KBM-7 (cell line): ENCODE data around the gene HDAC7.

Source experiments
- DNase-seq: peaks from one replicate; pipeline ENCODE4 v3.0.0-alpha.2; 2015
- in situ Hi-C: fragments of 300-500 bp; cut with MboI; formaldehyde crosslinking; loops from 2 replicates; pipeline ENCODE4 v1.14.3; 2020; ENCODE audit warnings: low sequenced_read_pairs, low pct_unique_long_range_greater_than_20kb, mixed read lengths

HDAC7 gene

GRCh38 chr12:47819896-47820630, at the start of gene HDAC7:
HDAC7 (minus strand) TSS chr12:47819903; CDS start chr12:47819785, 118 bp downstream.
- in situ Hi-C loops, result no loop called here
- DNase-seq, result peak; percentile 70

- in situ Hi-C loops, result no loop called here
- peak; percentile 57 for DNase-seq
These were observed 48.9 kb upstream of the HDAC7 start for GRCh38 chr12:47868552-47869031.

DNA sequence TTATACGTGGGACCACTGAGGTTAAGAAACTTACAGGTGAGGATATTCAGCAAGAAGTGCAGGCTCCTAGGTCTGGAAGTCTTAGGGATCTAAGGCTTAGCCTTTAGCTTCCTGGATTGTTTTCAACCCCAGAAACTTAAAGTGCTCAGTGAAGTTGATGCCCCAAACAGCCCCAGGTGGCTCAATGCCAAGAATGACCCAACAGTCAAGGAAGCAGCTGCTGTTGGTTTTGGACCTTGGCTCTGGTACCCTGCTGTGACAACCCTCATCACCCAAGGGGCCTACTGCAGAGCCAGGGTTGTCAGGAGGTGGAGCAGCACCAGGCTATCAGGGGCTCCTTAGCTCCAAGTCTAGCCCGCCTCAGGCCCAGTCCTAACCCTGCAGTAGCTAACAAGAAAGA, 48.3 kb upstream of the HDAC7 start:
- DNase-seq, result no peak
- in situ Hi-C loops, result no loop called here

DNA sequence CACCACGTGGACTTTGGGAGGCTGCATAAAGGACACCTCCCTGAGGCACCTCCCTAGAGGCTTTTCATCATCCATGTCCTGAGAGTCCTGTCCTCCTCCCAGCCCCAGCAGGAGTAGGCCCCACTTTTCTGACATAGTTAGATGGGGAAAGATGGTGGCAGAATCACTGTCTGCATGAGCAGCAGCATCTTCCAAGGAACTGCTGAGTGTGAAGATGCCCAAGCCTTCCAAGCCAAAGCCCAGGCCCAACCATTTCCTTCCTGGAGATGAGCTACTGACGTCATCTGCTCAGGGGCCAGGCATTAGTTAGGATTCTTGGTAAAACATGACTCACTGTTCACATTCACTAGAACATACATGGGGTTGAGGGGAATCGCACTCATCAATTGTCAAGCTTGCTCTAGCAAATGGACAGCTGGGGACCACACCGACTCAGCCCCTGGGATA, 47.8 kb upstream of the HDAC7 start:
- DNase-seq, result peak; percentile 47

GRCh38 chr12:47864646-47865235, 45.0 kb upstream of the HDAC7 start:
- in situ Hi-C loops, result no loop called here
- DNase-seq, result no peak

More for the DNA sequence above, 47.8 kb upstream of the HDAC7 start:
- in situ Hi-C loops, result no loop called here

- no peak for DNase-seq
- in situ Hi-C loops, result no loop called here
These were observed 44.3 kb upstream of the HDAC7 start for GRCh38 chr12:47863985-47864384.

DNA sequence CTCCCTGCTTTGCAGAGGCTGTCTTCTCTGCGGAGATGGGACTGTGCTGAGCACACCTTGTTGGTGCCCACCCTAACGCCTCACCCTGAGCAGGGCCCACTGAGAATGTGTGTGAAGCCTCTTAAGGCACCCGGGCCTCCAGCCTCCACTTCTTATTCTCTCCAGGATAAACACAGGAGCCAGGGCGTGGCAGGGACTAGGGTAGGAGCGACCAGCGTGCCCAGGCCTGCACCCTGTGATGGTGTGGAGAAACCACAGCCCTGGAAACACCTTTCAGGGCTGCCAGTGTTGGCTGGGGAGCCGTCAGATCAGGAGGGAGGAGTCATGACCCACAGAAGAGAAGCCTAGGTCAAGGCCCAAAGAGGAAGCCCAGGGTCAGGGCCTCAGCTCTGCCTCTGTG, 43.8 kb upstream of the HDAC7 start:
- no peak for DNase-seq
- in situ Hi-C loops, result no loop called here

DNA sequence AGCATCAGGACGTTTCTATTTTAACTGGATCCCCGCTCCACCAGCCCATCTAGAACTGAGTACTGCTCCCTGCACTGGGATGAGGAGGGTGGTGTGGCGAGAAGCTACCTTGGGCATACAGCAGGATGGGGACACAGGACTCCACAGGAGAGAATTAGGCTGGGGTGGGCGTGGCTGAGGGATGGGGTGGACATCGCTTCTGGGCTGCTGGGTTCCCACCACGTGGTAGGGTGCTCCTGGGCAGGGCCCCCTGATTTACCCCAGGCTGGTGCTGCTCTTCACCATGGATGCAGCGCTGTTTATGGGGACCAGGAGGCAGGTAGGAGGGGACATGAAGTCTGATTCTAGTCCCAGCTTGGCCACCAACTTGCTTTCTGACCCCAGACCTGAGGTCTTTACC, 43.2 kb upstream of the HDAC7 start:
- in situ Hi-C loops, result no loop called here
- no peak for DNase-seq

DNA sequence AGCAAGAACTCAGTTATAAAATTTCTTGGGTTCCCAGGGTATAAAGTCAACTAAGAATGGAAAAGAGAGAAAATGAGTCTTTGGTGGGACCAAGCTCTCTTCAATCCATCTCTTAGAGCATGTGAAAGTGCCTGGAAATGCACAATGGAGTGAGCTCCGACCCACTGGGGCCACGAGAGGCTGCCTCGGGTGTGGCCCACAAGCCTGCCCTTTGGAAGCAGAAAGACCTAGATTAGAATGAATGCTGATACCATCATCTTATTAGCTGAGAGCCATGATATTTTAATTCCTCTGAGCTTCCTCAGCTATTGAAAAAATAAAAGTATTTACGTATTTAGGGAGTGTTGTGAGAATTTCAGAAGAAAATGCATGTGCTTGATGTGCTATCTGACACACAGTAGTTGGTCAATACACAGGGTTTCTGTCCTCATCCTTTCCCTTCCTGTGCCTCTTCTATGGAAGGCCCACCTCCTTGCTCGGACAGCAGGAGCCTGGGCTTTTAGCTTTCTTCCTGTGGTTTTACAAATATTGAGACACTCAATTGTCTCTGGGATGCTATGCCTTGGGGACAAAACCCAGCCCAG, 42.6 kb upstream of the HDAC7 start:
- DNase-seq, result no peak
- in situ Hi-C loops, result no loop called here

DNA sequence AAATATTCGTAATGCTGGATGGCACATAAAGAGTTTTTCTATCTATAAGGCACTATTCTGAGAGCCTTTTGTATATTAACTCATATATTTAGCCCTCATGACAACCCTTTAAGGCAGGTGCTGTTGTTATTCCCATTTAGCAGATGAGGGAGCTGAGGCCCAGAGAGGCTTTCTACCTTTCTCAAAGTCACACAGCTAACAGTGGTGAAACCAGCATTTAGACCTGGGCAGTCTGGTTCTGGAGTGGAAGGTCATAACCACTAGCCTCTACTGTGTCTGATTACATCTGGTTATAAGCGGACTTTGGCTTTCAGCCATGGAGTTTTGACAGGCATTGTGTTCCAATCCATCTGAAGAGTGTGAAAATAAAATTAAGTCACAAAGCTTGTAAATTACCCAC, 41.2 kb upstream of the HDAC7 start:
- in situ Hi-C loops, result no loop called here
- DNase-seq, result no peak

GRCh38 chr12:47860279-47860841, 40.7 kb upstream of the HDAC7 start:
- DNase-seq, result no peak
- in situ Hi-C loops, result no loop called here

GRCh38 chr12:47858511-47859266, 39.0 kb upstream of the HDAC7 start:
- in situ Hi-C loops, result no loop called here
- DNase-seq, result no peak

DNA sequence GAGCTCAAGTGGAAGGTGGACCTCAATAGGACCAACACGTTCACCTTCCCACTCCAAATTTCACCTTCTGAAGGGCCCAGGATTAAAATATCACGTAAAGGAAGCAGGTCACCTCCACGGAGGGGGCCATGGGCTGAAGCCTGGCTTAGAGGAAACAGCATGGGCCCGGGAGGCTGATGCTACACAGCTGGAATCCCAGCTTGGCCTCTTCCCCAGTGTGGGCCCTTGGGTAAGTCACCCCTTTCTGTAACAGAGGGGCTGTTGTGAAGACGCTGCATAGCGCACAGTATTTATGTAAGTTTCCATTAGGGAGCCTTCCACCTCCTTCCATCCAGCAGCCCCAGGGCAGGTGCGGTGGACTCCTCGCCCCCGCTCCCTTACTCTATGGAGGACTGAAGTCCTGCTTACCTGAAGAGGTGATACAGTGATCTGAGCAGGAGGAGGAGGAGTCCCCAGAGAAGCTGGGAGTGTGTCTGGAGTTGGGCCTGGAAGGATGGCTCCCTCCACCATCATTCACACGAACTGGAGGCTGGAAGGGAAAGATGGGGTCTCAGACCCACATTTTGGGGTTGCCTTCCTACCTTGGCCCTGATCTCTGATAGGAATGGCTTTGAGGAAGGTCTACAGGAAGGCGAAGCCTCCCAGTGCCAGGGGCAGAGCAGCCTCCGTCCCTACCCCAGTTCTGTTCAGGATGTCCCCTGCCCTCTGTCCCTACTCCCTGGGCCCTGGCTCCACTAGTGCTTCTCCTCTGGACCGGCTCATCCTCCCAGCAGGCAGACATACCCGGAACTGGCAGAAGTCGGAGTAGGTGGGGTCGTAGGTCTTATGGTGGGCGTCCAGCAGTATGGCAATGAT, 37.2 kb upstream of the HDAC7 start:
- in situ Hi-C loops, result no loop called here
- no peak for DNase-seq

DNA sequence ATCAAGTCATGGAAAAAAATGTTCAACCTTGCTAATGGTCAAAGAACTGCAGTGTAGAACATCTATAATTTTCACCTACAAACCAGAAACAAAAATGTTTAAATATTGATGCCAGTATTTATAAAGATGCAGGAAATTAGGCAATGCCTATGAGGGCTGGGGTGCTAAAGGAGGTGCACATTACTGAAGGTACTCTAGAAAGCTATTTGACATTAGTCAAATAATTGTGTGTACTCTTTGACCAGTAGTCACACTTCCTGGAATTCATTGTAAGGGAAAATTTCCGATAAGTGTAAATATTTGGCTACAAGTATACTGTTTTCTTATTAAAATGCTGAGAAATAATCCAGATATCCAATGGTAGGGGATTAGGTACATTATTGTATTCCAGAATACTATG, 36.4 kb upstream of the HDAC7 start:
- in situ Hi-C loops, result no loop called here

GRCh38 chr12:47855502-47855901, 35.8 kb upstream of the HDAC7 start:
- in situ Hi-C loops, result no loop called here

More for the DNA sequence above, 36.4 kb upstream of the HDAC7 start:
- no peak for DNase-seq

DNA sequence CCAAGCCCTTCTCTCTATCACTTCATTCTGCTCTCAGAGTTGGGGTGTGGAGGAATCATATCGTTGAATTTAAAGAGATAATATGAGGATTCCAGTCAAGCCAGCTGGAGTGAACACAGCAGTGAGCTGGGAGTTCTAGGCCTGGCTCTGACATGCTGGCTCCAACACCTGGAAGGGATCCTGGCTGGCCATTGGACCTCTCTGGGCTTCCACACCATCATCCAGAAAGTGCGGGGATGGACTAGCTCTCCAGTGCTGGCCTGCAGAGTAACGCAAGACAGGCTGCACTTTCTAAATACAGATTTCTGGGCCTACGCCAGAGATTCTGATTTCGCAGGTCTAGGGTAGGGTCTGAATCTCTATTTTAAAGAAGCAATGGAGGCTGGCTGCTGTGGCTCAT, 34.8 kb upstream of the HDAC7 start:
- in situ Hi-C loops, result no loop called here
- no peak for DNase-seq

More at GRCh38 chr12:47855502-47855901, 35.8 kb upstream of the HDAC7 start:
- DNase-seq, result no peak

GRCh38 chr12:47852096-47852571, 32.4 kb upstream of the HDAC7 start:
- no peak for DNase-seq
- in situ Hi-C loops, result no loop called here

- in situ Hi-C loops, result no loop called here
These were observed 31.7 kb upstream of the HDAC7 start for GRCh38 chr12:47851303-47851952.

More at GRCh38 chr12:47851303-47851952, 31.7 kb upstream of the HDAC7 start:
- no peak for DNase-seq
